T-helper 17 cell (primary cell): ENCODE results near the gene DRAM1. TPM values are rescaled to one million over a fixed set of nuclear protein-coding genes. Genes with fewer than 3 reads are reported as not detected.
"Not testable (repeated sequence)": the region's sequence is repeated elsewhere in the genome, so short reads cannot be mapped to it uniquely, and the experiment has no call there.

ENCODE experiments used
- ATAC-seq: fragments of 150-1000 bp; cut with Tn5 transposase; 2 replicates; pipeline ENCODE4 v1.10.0; 2021; ENCODE audit warnings: mild to moderate bottlenecking, moderate library complexity
- DNase-seq, 3 donors: peaks; one replicate each; pipeline versions ENCODE4 v3.0.0 to v3.0.0-alpha.2; 2020 to 2021
- H3K9me3 ChIP-seq: one replicate; pipeline ENCODE4 v1.7.0; 2013; ENCODE audit warnings: low read length, mild to moderate bottlenecking; ENCODE audit not compliant: control insufficient read depth, poor library complexity, severe bottlenecking
- H3K27ac Mint-ChIP-seq: one replicate; pipeline ENCODE4 v1.8.0; 2022; ENCODE audit warnings: mild to moderate bottlenecking, moderate library complexity, mixed read lengths
- H3K27me3 Mint-ChIP-seq: one replicate; pipeline ENCODE4 v1.8.0; 2022; ENCODE audit warnings: mixed read lengths
- H3K36me3 Mint-ChIP-seq: one replicate; pipeline ENCODE4 v1.8.0; 2022; ENCODE audit warnings: low read depth, mixed read lengths
- H3K4me1 Mint-ChIP-seq: one replicate; pipeline ENCODE4 v1.8.0; 2022; ENCODE audit warnings: mild to moderate bottlenecking, mixed read lengths
- H3K4me3 Mint-ChIP-seq: one replicate; pipeline ENCODE4 v1.8.0; 2022; ENCODE audit warnings: mild to moderate bottlenecking, moderate library complexity, mixed read lengths
- total RNA-seq, 4 donors: library from RNA in 2 of 4; stranded (reverse) in 2 of 4; gene quantifications; one replicate each; pipeline ENCODE4 v1.2.3 and lab custom pipeline; 2022 to 2026

The DRAM1 gene
- total RNA-seq, 2 donors from 2014 or later, result 1.8 to 3.1 TPM

DNA sequence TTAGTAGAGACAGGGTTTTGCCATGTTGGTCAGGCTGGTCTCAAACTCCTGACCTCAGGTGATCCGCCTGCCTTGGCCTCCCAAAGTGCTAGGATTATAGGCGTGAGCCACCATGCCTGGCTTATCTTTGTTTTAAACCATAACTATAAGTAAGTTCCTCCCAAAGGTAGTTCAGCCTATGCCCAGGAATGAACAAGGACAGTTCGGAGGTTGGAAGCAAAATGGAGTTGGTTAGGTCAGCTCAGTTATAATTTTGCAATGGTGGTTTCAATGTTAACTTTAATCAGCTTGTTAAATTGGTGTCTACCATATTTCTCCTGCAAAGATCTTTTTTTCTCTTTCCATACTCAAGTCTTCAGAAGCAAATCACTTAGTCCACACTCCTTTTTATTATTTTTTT is 9.8 kb upstream of the DRAM1 start:
- not testable (repeated sequence) for ATAC-seq, H3K36me3 Mint-ChIP-seq, DNase-seq, H3K9me3 ChIP-seq, H3K4me3 Mint-ChIP-seq, H3K4me1 Mint-ChIP-seq, H3K27ac Mint-ChIP-seq, H3K27me3 Mint-ChIP-seq

DNA sequence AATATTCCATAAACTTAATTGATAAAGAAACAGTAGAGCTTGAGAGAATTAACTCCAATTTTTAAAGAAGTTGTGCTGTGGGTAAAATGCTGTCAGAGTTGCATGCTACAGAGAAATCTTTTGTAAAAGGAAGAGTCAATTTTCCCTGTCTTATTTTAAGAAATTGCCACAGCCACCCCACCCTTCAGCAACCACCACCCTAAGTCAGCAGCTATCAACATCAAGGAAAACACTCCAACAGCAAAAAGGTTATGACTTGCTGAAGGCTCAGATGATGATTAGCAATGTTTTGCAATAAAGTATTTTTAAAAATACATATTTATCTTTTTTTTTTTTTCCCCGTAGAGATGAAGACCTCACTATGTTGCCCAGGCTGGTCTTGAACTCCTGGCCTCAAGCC is 6.5 kb upstream of the DRAM1 start:
- Mint-ChIP-seq H3K27ac (no peak overlapping the region), H3K4me3 (no peak overlapping the region), H3K36me3 (no peaks in the 10 kb centered on the region), H3K4me1 (peaks cover 3% of the 10 kb centered on the region), H3K27me3 (no peaks in the 10 kb centered on the region)
- H3K9me3 ChIP-seq, result no peaks in the 10 kb centered on the region
- DNase-seq (no peak), ATAC-seq (no peak)

DNA sequence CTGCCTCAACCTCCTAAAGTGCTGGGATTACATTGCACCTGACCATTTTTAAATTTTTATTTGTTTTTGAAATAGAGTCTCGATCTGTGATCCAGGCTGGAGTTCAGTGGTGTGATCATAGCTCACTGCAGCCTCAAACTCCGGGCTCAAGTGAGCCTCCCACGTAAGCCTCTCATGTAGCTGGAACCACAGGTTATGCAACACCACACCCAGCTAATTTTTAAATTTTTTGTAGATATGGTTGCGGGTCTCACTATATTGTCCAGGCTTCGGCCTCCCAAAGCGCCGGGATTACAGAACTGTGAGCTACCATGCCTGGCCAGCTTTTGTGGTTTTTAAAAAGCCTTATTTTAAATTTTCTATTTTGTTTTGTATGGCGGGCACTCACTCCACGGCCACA is 2.2 kb upstream of the DRAM1 start:
- Mint-ChIP-seq H3K4me3 (no peak overlapping the region), H3K36me3 (no peaks in the 10 kb centered on the region), H3K4me1 (peaks cover 9% of the 10 kb centered on the region), H3K27ac (peak overlapping the region; percentile 83), H3K27me3 (no peaks in the 10 kb centered on the region)
- H3K9me3 ChIP-seq, result no peaks in the 10 kb centered on the region
- ATAC-seq (no peak), DNase-seq (no peak)

DNA sequence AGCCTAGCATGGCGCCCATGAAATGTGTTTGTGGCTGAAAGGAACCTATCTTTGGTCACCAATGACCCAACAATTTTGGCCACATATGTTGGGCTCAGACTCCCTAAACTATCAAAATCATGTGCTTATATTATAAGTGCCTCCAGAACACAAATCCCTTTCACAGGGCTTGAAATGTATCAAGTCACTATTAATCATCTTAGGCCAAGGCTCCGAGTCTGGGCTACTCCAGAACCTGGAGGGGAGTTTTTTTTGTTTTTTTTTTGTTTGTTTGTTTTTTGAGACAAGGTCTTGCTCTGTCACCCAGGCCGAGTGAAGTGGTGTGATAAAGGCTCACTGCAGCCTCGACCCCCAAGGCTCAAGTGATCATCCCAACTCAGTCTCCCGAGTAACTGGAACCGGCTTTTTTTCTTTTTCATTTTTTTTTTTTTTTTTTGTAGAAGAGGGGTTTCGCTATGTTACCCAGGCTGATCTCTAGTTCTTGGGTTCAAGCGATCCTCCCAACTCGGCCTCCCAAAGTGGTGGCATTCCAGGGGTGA is 989 bp upstream of the DRAM1 start:
- no peak for DNase-seq
- H3K36me3 Mint-ChIP-seq, result no peaks in the 10 kb centered on the region
- no peaks in the 10 kb centered on the region for H3K9me3 ChIP-seq
- ATAC-seq, result no peak
- peak overlapping the region; percentile 96 for H3K4me3 Mint-ChIP-seq
- H3K27ac Mint-ChIP-seq, result peak overlapping the region; percentile 83
- H3K4me1 Mint-ChIP-seq, result peaks cover 11% of the 10 kb centered on the region
- no peaks in the 10 kb centered on the region for H3K27me3 Mint-ChIP-seq

DNA sequence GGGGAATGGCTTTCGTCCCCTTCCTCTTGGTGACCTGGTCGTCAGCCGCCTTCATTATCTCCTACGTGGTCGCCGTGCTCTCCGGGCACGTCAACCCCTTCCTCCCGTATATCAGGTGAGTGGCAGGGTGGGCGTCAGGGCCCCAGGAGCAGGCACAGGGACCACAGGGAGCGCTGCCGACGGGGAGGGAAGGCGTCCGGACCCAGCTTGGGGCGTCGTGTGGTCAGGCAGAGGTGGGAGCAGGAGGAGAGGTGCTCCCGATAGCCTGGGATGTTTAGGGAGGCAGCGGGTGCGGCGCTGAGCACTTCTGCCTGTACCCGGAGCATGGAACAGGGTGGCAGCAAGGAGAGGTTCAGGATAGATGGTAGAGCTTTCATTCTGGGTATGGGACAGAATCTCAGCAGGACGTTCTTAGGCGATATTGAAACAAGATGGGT is 444 bp downstream of the DRAM1 start:
- peak overlapping the region; percentile 83 for H3K27ac Mint-ChIP-seq
- no peaks in the 10 kb centered on the region for H3K9me3 ChIP-seq
- ATAC-seq (peak; percentile 4), DNase-seq (no peak)
- H3K27me3 Mint-ChIP-seq, result no peaks in the 10 kb centered on the region
- H3K4me3 Mint-ChIP-seq, result peak overlapping the region; percentile 96
- no peaks in the 10 kb centered on the region for H3K36me3 Mint-ChIP-seq
- peaks cover 13% of the 10 kb centered on the region for H3K4me1 Mint-ChIP-seq

DNA sequence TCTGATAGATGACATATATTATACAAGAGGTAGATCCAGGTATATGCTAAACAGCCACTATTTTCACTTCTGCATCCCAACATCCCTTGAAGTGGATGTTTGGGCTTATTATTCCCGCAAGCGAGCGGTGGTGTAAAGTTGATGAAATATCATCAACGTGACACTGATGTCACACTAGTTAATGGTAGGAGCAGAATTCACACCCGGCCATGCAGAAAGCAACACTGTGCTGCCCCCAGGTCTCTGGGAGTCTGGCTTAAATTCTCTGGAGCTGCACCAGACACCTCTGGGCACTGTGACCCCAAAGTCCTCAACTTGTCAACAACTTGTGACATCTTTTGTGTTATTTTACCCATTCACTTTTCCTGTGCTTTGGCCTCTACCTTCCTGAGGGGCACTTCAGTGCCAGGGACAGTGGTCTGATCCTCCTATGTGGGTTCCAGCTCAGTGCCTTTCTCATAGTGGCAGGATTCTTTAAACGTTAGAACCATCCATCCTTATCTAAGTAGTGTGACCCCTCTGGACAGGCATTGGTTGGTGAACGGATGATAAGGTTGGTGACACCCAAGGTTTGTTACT is 952 bp downstream of the DRAM1 start:
- Mint-ChIP-seq H3K4me1 (peaks cover 13% of the 10 kb centered on the region), H3K27me3 (no peaks in the 10 kb centered on the region), H3K27ac (peak overlapping the region; percentile 83), H3K4me3 (peak overlapping the region; percentile 96), H3K36me3 (no peaks in the 10 kb centered on the region)
- no peaks in the 10 kb centered on the region for H3K9me3 ChIP-seq
- DNase-seq (no peak), ATAC-seq (no peak)

DNA sequence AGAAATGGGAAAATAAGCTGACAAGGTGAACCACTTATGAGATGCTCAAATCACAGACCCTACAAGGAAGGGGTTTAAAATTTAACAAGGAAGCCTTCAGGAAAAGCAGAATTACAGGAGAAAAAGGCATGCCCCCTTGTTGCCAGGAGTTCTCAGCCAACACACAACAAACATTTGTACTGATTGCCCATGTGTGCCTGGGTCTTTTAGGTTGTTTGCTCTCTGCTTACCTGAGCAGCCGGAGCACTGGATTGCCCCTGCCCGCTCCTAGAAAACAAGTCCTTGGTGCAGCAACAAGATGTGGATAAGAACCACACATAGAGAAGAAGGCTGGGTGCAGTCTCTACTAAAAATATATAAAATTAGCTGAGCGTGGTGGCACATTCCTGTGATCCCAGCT is 3.4 kb downstream of the DRAM1 start:
- no peaks in the 10 kb centered on the region for H3K36me3 Mint-ChIP-seq
- DNase-seq, result no peak
- ATAC-seq, result no peak
- H3K9me3 ChIP-seq, result no peaks in the 10 kb centered on the region
- peaks cover 13% of the 10 kb centered on the region for H3K4me1 Mint-ChIP-seq
- H3K27me3 Mint-ChIP-seq, result no peaks in the 10 kb centered on the region
- no peak overlapping the region for H3K4me3 Mint-ChIP-seq
- H3K27ac Mint-ChIP-seq, result no peak overlapping the region

DNA sequence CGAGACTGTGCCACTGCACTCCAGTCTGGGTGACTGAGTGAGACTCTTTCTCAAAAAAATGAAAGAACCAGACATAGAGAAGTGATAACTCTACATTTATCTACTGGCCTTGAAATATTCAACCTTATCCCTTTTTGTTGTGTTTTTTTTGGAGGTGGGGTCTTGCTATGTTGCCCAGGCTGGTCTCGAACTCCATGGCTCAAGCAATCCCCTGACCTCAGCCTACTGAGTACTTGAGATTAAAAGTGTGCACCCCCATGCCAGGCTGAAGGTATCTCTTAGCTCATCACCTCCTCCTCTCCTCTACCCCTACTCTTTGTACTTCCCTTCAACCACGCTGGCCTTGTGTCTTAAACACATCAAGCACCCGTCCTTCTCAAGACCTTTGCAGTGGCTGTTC is 3.8 kb downstream of the DRAM1 start:
- DNase-seq (no peak), ATAC-seq (no peak)
- H3K9me3 ChIP-seq, result no peaks in the 10 kb centered on the region
- no peaks in the 10 kb centered on the region for H3K27me3 Mint-ChIP-seq
- H3K36me3 Mint-ChIP-seq, result no peaks in the 10 kb centered on the region
- no peak overlapping the region for H3K27ac Mint-ChIP-seq
- peaks cover 13% of the 10 kb centered on the region for H3K4me1 Mint-ChIP-seq
- no peak overlapping the region for H3K4me3 Mint-ChIP-seq

DNA sequence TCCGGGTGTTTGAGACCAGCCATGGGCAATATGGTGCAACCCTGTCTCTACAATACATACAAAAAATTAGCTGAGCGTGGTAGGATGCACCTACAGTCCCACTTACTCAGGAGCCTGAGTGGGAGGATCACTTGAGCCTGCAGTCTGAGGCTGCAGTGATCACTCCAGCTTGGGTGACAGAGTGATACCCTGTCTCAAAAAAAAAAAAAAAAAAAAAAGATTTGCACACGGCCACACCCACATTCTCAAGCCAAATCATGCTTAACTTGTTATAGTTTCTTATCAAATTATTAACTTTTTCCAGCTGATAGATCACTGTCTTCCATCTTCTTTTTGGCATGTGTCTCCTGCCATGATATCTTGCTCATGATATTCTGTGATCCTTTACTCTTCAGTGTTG is 6.8 kb downstream of the DRAM1 start:
- Mint-ChIP-seq H3K4me3 (no peak overlapping the region), H3K27ac (no peak overlapping the region), H3K36me3 (no peaks in the 10 kb centered on the region), H3K27me3 (no peaks in the 10 kb centered on the region), H3K4me1 (peaks cover 8% of the 10 kb centered on the region)
- DNase-seq (no peak), ATAC-seq (no peak)
- no peaks in the 10 kb centered on the region for H3K9me3 ChIP-seq

DNA sequence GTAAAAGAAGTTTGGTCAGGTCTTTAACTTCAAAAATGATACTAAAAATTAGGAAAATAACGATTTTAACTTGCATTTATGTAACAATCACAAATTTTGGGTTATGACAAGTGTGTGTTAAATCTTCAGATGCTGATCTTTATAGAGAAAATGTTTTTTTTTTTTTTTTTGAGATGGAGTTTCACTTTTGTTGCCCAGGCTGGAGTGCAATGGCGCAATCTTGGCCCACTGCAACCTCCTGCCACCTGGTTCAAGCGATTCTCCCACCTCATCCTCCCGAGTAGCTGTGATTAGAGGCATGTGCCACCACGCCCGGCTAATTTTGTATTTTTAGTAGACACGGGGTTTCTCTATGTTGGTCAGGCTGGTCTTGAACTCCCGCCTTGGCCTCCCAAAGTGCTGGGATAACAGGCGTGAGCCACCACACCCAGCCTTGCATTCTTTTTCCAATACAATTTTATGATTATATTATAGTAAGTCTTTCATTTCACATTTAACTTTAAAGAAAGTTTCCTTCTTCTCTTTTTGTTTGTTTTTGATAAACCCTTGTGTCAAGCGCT is 7.5 kb downstream of the DRAM1 start:
- H3K36me3 Mint-ChIP-seq, H3K27me3 Mint-ChIP-seq, H3K4me3 Mint-ChIP-seq, DNase-seq, H3K9me3 ChIP-seq, ATAC-seq, H3K27ac Mint-ChIP-seq: not testable (repeated sequence)
- peaks cover 10% of the 10 kb centered on the region for H3K4me1 Mint-ChIP-seq

DNA sequence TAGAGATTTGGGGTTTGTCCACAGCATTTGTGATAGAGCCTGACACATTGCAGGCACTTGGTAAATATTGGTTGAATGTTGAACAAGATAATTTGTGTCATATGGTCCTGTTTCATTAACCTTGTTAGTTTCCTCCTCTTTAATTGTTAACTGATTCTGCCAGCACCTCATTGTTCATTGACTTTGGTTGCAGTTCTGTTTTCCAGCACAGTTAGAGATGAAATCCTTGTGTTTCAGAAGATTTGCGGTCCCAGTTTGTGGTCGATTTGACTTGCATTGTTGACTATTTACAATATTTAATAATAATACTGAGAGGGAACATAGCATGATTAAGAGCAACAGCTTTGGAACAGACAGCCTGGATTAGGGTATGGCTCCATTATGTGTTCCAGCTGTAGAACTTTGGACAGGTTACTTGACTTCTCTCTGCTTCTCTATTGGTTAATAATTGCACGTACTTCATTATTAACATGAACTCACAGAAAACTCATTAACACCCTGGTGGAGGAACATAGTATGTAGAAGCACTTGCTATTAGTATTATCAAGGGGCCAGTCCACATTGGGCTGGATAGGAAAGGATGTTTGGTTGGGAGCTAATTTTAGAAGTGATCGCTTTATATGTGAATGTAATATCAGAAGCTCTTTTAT is 8.7 kb downstream of the DRAM1 start:
- H3K4me3 Mint-ChIP-seq, result no peak overlapping the region

DNA sequence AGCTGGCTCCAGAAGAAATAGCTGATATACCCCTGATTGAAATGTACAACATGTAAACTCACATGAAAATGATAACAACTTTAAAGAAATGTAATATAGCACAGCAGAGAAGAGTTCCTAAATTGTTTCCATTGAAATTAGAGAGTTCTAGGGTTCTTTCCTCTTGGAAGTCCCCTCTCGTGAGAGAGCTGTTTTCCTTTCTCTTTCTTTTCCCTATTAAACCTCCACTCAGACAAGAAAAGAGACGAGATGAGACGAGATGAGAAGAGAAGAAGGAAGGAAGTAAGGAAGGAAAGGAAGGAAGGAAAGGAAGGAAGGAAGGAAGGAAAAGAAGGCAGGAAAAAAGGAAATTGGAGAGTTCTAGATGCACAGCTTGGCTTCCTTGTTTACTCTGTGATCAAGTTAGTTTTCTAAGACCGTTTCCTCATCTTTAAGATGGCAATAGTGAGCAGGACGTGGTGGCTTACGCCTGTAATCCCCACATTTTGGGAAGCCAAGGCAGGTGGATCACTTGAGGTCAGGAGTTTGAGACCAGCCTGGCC is 11.9 kb downstream of the DRAM1 start:
- no peak overlapping the region for H3K27ac Mint-ChIP-seq
- no peaks in the 10 kb centered on the region for H3K9me3 ChIP-seq
- H3K4me3 Mint-ChIP-seq, result peak overlapping the region; percentile 25

More for the DNA sequence above, 8.7 kb downstream of the DRAM1 start:
- no peak for ATAC-seq
- Mint-ChIP-seq H3K27me3 (no peaks in the 10 kb centered on the region), H3K36me3 (no peaks in the 10 kb centered on the region), H3K4me1 (peaks cover 10% of the 10 kb centered on the region), H3K27ac (no peak overlapping the region)
- no peaks in the 10 kb centered on the region for H3K9me3 ChIP-seq
- no peak for DNase-seq

DNA sequence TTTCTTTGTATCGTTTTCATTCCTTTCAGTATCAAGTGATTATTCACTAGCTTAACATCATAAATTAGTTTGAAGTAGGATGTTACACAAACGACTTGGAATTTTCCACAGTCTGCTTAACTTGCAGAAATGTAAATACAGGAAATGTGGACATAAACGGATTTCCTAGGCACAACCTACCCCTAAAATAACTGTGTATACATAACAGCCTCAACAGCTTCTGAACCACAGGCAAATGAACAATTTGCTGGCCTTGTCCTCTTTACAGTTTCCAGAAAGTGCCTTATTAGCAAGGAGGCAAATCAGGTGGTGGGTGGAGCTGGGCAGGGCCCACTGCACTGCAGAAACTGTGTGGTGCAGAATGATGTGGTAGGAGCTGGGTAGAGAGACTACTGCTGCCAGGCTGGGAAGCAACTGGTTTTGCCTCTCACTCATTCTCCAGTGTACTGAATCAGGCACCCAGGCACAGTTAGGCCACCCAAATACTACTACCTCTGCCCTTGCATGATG is 14.1 kb downstream of the DRAM1 start:
- peaks cover 5% of the 10 kb centered on the region for H3K4me1 Mint-ChIP-seq
- no peaks in the 10 kb centered on the region for H3K36me3 Mint-ChIP-seq
- H3K9me3 ChIP-seq, result no peaks in the 10 kb centered on the region
- no peak overlapping the region for H3K4me3 Mint-ChIP-seq
- no peak for DNase-seq
- H3K27ac Mint-ChIP-seq, result no peak overlapping the region
- H3K27me3 Mint-ChIP-seq, result no peaks in the 10 kb centered on the region
- no peak for ATAC-seq

More for the DNA sequence above, 11.9 kb downstream of the DRAM1 start:
- peaks cover 5% of the 10 kb centered on the region for H3K4me1 Mint-ChIP-seq
- ATAC-seq (no peak), DNase-seq (no peak)
- H3K27me3 Mint-ChIP-seq, result no peaks in the 10 kb centered on the region
- H3K36me3 Mint-ChIP-seq, result no peaks in the 10 kb centered on the region
